GM19239 (cell line): ENCODE measurements around the gene ZNF385C.
A peak's percentile ranks its signal among the peaks of the same experiment; 100 is the strongest.
"Not testable (repeated sequence)": the region's sequence is repeated elsewhere in the genome, so short reads cannot be mapped to it uniquely, and the experiment has no call there.

ENCODE experiments used
- DNase-seq: peaks from one replicate; pipeline ENCODE4 v3.0.0; 2011; ENCODE audit warnings: low spot score; ENCODE audit not compliant: insufficient read length
- FAIRE-seq: peaks from 2 replicates; lab custom pipeline; 2011; peaks lifted over from hg19 to GRCh38; lab: Jason Lieb, UNC

ZNF385C gene, protein sequence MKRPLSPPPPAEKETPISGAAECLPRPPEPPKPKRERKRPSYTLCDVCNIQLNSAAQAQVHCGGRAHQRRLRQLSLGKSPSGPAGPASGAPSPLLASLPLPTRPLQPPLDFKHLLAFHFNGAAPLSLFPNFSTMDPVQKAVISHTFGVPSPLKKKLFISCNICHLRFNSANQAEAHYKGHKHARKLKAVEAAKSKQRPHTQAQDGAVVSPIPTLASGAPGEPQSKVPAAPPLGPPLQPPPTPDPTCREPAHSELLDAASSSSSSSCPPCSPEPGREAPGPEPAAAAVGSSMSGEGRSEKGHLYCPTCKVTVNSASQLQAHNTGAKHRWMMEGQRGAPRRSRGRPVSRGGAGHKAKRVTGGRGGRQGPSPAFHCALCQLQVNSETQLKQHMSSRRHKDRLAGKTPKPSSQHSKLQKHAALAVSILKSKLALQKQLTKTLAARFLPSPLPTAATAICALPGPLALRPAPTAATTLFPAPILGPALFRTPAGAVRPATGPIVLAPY

DNA sequence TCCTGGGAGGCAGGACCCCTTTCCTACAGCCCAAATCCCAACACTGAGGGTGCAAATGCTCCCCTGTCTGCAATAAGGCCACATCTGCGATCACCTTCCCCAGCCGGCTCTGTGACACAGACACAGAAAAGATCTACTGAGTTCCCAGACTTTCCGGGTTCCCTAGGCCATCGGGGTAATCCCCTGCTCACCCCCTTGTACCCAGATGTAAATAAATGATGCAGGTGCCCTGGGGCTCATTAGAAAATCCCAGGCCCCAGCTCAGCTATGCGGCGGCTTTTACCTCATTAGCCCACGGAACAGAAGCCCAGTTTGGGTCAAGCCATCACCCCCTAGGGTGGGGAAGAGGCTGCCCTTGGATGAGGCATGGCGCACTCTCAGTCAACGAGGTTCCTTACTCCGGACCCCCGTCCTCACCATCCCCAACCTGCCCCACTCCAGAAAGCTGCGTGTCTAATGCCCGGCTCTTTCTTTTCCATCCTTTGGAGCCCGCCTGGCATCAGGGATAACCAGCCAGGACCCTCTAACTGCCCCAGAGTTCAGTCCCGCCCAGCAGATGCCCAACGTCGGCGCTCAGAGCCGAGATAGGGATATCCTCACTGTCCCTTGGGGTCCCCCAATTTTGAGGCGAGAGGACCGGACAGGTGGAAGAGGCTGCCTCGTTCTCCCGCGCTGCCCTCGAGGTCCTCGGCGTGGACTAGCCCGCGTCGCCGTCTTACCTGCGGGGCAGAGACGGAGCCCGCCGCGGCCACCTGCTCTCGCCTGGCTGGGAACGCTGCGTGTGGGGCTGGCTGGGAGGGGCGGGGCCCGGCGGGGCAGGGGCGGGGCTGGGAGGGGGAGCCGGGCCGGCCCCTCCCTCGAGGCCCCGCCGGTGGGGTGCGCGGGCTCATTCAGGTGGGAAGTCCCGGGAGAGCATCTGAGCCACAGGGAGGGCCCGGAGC lies at the start of gene ZNF385C:
TSS of gene ZNF385C (minus strand) at position 783 of the 941 bp plus-strand sequence. CDS start 35,417 bp downstream, outside the sequence.
- no peak for DNase-seq
- no peak for FAIRE-seq

DNA sequence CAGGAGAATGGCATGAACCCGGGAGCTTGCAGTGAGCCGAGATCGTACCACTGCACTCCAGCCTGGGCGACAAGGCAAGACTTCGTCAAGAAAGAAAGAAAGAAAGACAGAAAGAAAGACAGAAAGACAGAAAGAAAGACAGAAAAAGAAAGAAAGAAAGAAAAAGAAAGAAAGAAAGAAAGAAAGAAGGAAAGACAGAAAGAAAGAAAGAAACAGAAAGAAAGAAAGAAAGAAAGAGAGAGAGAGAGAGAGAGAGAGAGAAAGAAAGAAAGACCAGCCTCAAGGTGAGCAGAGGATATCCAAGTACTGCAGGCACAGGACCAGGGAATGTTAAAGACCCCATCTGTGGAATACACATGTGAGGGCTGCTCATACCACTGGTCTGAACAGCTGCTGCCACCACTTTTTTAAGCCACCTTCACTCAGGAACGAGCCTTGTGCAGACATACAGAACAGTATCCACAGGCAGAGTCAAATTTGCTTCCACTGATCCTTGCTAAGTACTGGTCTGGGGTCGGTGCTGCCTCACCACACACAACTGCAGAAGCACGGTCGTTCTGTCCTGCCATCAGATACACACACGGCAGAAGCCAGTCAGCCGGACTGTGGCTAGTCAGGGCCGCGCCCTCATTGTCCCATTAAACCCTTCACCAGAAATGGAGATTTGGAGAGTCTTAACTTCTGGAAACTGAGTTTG lies 48.8 kb upstream of the ZNF385C start:
- DNase-seq (no peak), FAIRE-seq (no peak)

DNA sequence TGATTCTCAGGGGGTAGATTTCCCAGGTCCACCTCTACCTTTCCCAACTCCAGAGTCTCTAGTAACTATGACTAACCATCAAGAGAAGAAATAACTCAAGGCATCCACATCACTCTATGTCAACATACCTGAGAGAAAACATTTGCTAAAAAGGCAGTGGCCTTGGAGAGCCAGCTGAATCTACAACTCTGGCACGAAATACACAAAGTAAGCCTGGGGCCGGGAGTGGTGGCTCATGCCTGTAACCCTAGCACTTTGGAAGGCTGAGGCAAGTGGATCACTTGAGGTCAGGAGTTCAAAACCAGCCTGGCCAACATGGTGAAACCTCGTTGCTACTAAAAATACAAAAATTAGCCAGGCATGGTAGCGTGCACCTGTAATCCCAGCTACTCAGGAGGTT lies 44.9 kb upstream of the ZNF385C start:
- FAIRE-seq, DNase-seq: not testable (repeated sequence)

DNA sequence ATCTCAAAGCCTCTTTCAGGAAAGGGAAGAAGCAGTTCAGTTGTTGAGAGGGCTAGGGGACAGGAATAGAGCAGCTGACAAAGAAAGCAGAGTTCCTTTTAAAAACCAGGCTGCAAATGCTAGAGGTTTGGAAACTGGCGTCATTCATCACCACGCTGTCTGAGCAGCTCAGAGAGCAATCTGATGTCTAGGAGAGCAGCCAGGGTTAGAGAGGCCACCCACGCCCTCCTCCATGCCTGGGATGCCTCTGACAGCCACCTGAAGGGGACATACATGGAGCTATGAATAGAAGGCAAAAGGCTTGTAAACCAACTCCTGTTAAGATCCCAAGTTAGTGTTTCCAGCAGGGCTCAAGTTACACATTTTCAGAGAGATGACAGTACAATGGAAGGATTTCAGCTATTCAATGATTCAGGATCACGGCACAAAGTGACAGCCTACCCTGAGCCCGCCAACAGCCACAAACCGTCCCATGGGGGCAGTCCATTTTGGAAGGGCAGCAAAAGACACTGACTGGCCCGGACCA lies 44.2 kb upstream of the ZNF385C start:
- FAIRE-seq, result no peak

DNA sequence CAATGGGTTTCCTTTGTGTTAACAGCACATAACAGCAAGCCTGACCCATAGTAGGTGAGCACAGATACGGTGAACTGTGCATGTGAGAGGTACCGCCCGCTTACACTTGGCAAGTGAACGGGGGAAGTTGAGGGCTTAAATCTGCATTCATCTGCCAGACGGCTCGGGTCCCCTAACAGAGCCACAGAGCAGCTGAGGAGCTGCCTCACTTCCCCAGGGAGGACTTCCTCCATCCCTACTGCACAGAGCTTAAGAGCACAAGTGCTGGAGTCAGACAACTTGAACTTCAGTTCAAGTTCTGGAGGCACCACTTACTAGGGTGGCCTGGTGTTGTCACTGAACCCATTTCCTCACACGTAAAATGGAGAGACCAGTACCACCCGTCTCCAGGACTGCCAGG lies 43.1 kb upstream of the ZNF385C start:
- no peak for DNase-seq

More for the DNA sequence above, 44.2 kb upstream of the ZNF385C start:
- DNase-seq, result no peak

DNA sequence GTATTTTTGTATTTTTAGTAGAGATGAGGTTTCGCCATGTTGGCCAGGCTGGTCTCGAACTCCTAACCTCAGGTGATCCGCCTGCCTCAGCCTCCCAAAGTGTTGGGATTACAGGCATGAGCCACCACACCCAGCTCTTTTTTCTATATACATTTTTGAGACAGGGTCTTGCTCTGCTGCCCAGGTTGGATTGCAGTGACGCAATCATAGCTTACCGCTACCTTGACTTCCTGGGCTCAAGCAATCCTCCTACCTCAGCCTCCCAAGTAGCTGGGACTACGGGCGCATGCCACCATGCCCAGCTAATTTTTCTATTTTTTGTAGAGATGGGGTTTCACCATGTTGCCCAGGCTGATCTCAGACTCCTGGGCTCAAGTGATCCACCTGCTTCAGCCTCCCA lies 42.4 kb upstream of the ZNF385C start:
- not testable (repeated sequence) for FAIRE-seq, DNase-seq

More for the DNA sequence above, 43.1 kb upstream of the ZNF385C start:
- FAIRE-seq, result no peak

DNA sequence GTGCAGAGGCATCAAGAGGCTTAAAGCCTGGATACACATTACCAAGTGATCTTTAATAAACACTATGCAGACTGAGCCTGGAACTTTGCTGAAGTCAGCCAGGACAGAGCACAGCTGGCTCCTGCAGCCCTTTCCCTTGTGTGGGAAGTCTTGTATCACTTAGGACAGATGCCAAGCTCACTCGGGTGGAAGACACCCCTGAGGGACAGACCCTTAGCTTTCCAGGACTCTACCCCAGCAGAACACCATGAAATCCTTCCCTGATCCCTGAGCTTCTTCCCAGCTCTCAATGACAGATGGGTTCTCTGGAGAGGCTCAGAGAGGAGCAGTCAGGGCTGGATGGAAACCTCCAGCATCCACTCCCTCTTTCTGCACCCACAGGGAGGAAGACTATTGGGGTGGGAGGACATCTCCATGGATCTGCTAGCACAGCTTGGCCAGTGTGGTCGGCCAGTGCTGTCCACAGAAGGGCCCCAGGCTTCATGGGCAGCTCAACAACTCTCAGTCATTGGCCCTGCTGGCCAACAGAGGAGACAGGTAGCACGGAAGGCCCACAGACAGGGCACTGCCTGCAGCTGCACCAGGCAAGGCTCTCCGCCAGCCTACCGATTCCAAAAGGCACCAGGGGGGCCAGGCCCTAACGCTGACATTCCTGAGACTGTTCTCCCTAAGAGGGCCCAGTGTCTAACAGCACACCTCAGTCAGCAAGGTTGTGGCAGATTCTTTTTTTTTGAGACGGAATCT lies 40.6 kb upstream of the ZNF385C start:
- DNase-seq, result no peak
- no peak for FAIRE-seq

DNA sequence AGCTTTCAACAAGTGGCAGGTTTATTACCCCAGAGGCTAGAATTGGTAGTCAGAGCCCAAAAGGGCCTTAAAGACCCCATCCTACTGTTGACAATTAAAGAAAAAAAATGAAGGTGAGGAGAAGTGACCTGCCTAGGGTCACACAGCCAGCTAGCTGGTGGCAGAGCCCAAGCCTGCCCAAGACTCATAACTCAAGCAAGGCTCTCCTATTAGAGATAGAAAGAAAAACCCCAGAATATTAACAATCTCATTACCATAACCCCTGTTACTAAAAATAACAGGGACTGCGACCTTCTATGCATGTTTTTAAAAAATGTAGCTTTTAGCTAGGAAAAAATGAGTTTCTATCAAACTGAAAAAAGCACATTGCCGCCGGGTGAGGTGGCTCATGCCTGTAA lies 38.4 kb upstream of the ZNF385C start:
- DNase-seq (no peak), FAIRE-seq (no peak)

DNA sequence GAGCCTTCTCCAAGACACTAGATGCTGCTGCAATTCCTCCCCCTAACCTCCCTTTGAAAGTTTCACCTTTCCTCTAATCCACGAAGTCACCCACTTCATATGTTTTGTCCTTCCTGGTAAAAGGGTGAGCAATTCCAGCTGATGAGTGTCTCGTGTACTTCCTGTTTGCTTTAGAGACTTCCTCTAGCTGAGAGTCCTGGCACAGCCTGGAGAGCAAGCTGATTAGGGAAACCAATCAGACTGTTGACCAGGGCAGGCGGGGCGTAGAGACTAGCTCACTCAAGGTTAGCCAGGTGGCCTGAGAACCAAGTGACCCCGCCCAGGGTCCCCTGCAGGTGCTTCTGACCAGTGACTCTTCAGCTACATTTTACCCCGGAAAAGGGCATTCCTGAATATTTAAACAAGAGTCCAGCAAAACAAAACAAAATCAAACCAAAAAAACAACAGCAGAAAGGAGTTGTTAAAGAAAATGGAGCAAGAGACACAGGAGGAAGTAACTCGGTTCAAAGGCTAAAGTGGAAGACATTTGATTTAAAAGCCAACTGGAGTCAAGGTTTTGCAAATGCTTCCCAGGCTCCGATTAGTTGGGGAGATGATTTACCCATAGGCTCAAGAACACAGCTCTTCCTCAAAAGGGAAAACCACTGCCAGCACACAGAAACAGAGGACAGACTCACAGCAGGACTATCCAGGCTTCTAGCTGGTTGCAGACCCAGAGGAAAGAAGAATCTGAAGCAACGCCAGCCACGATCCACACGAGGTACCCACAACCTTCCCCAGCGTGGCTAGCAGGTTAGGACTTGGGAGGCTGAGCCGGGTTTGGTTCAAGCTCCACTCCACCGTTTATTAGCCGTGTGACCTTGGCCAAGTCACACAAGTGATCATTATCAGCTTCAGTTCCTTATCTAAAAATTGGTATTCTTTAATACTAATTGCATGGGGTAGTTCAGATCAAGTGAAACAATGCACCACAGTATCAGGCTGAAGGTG lies 37.7 kb upstream of the ZNF385C start:
- no peak for FAIRE-seq
- DNase-seq, result no peak

DNA sequence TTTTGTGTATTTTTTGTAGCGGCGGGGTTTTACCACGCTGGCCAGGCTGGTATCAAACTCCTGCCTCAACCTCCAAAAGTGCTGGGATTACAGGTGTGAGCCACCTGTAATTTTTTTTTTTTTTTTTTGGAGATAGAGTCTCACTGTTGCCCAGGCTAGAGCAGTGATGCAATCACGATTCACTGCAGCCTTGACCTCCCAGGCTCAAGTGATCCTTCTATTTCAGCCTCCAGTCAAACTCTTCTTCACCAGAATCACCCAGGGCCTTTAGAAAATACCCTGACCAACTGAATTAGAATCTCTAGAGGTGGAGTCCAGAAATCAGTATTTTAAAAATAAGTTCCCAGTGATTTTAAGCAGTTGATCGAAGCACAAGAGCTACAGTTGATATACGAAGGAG lies 36.9 kb upstream of the ZNF385C start:
- no peak for FAIRE-seq
- DNase-seq, result no peak

DNA sequence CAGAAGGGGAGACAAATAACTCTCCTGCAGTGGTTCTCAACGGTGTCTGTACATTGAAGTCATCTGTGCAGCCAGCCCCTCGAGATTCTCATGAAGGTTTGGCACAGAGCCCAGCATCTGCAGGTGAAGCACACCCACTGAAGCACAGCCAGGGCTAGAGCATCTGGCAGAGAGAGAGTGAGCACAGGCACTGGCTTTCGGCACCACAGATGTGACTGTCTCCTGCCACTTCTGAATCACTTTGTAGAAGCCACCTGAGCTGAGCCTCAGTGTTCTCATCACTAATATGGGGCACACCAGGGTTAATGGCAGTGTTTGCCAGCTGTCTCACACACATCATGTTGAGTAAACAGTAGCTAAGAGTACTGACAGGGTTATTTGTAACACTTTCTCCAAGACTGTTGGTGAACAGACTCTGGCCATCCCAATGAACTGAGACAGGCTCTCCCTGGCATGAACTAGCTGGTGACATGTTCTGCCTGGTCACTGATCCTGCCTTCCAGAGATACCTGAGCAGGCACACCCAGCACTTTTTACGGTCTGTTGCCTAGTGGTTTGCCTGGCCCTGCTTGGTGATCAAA lies 35.3 kb upstream of the ZNF385C start:
- DNase-seq (peak; percentile 48), FAIRE-seq (peak; percentile 90)

DNA sequence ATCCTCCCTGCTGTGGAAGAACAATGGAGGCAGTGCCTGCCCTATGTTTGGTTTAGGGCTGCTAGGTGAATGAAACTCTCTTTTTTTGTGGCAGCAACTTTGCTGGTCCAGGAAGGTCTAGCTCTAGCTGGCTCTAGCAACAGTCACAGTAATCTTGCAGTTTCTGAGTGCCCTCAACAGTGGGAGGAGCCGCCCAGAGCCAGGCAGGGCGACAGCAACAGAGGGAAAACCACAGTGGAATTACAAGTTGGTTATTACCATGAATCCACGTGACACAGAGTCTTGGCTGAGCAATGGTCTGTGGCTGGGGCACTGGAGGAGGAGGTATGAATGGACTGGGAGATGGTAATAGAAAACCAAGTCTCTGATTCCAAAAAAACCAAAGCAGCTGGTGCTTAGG lies 34.7 kb upstream of the ZNF385C start:
- no peak for DNase-seq
- peak; percentile 61 for FAIRE-seq

DNA sequence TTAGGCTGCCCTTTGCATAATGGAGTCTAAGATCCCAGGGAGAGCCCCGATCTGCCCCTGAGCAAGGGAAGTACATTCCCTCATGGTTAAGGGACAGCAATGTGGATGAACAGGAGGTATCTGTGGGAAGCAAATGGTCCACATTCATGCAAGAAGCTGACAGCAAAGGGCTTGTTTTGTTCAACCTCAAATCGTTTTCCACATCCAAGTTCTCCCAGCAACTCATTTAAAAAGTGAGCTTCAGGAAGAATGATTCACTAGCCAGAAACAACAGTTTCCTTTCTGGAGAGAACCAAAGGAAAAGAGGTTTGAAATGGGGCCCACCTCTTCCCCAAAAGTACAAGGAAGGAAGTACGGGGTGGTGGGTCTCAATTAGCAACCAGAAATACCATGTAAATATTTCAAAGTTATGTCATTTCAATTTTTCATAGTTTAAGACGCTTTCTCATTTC lies 33.7 kb upstream of the ZNF385C start:
- DNase-seq (no peak), FAIRE-seq (no peak)

DNA sequence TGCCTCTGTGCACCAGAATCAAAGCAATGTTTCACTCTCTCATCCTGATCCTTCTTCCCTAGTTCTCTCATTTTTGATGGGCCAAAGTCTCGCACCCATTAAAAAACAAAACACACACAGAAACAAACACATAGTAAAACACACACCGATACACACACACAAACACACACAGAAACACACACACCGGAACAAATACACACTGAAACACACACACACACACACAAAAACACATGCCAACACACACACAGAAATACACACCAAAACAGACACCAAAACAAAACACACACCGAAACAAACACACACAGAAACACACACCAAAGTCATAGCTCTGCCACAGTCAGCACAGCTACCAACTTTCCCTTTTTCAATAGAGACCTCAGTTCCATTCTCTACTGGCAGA lies 33.0 kb upstream of the ZNF385C start:
- DNase-seq, result no peak
- no peak for FAIRE-seq

DNA sequence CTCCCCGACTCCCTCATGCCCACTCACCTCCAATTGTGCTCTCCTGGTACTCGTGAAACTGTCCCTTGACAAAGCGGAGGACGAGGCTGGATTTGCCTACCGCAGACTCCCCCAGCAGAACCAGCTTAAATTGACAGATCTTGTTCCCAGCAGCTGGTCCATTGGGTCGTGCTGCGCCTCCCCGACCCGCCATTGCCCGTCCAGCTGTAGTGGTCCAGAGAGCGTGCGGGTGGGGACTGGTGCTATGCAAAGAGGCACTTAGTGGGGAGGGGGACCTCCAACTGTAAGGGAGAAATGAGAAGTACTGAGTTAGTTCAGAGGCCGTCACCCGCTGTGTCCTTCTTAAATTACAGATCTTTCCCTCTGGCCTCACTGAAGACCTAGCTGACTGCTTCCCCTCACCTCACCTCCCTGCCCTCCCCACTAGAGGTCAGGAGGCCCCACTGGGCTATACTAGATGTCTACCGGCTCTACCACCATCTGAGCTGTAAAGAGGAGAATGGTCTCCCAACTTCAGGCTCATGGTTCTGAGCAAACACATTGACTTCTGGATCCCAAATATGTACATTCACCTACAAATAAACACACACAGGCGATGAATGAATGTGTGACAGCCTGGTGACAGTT lies 32.1 kb upstream of the ZNF385C start:
- DNase-seq (no peak), FAIRE-seq (no peak)

DNA sequence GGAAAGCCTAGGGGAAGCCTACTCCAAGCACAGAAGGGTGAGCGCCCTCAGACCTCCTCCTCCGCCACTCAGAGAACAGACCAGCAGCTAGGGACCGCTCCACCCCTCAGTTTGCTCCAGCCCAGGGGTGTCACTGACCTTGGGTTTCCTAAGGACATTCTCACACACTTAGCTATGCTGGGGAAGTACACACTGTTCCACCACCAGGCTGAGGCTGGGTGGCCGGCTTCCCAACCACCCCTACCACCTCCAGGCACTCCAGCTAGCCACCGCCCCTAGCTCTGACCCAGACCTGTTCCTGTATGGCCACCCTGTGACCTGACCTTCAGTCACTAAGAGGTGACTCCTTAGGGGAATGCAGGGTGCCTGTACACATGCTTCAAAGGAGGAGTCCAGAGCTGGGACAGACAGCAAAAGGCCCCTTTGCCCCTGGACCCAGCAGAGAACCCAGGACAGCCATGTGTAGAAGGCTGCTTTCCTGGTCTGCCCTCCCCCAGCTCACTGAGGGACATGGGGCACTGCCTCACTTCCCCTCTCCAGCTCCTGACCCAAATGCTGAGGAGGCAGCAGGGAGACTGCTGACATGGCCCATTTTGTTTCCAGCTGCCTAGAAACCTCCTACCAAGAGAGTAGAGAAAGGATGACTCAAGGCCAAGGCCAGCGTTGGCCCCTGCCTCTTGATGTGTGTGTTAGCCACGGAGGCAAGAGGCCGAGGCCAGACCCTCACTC lies 31.0 kb upstream of the ZNF385C start:
- FAIRE-seq, result no peak
- DNase-seq, result no peak

DNA sequence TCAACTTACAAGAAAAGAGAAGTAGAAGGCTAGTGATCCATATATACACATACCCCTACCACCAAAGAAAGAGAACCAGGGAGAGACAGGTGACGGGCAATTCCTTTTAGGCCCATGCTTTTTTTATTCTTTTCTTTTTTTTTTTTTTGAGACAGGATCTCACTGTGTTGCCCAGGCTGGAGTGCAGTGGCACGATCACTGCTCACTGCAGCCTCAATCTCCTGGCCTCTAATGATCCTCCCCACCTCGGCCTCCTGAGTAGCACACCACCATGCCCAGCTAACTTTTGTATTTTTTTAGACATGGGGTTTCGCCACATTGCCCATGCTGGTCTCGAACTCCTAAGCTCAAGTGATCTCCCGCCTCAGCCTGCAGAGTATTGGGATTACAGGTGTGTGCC lies 29.1 kb upstream of the ZNF385C start:
- FAIRE-seq (no peak), DNase-seq (no peak)
